HG03196 (cell line): Measurements from ENCODE around the gene OPTN.
A peak's percentile ranks its signal among the peaks of the same experiment; 100 is the strongest.
"Not testable (repeated sequence)": the region's sequence is repeated elsewhere in the genome, so short reads cannot be mapped to it uniquely, and the experiment has no call there.

Experiments used
- ATAC-seq: cut with Tn5 transposase; IDR thresholded peaks from one replicate; pipeline ENCODE4 v1.9.1; 2021; ENCODE audit not compliant: unreplicated experiment

The OPTN gene

GRCh38 chr10:13118784-13119410 is 18.9 kb downstream of the OPTN start:
- no peak for ATAC-seq

GRCh38 chr10:13120786-13121499 is 21.0 kb downstream of the OPTN start:
- no peak for ATAC-seq

GRCh38 chr10:13121500-13121854 is 21.5 kb downstream of the OPTN start:
- no peak for ATAC-seq

GRCh38 chr10:13136651-13137050 is 36.7 kb downstream of the OPTN start:
- ATAC-seq: no peak

- ATAC-seq: no peak
These were observed 39.2 kb downstream of the OPTN start for GRCh38 chr10:13139150-13139549.

- ATAC-seq: no peak
These were observed 39.7 kb downstream of the OPTN start for GRCh38 chr10:13139676-13140075.

- ATAC-seq: no peak
These were observed 40.7 kb downstream of the OPTN start for GRCh38 chr10:13140627-13141190.

- no peak for ATAC-seq
These were observed 43.8 kb downstream of the OPTN start for GRCh38 chr10:13143766-13144165.

- no peak for ATAC-seq
These were observed 44.9 kb downstream of the OPTN start for GRCh38 chr10:13144814-13145213.

GRCh38 chr10:13146379-13146778 is 46.4 kb downstream of the OPTN start:
- ATAC-seq: no peak

- ATAC-seq: no peak
These were observed 47.2 kb downstream of the OPTN start for GRCh38 chr10:13147161-13147560.

- ATAC-seq: no peak
These were observed 52.3 kb downstream of the OPTN start for GRCh38 chr10:13152296-13152695.

- not testable (repeated sequence) for ATAC-seq
These were observed 55.9 kb downstream of the OPTN start for GRCh38 chr10:13155860-13156259.

GRCh38 chr10:13158401-13158800 is 58.4 kb downstream of the OPTN start:
- ATAC-seq: no peak

- peak; percentile 99 for ATAC-seq
These were observed 61.2 kb downstream of the OPTN start, which contains the start of gene MCM10 for GRCh38 chr10:13160934-13161856. Gene MCM10, plus strand, starts transcription at chr10:13161558. Its CDS starts 2,645 bp downstream, at chr10:13164203.

GRCh38 chr10:13161857-13162271 is 61.9 kb downstream of the OPTN start:
- peak; percentile 4 for ATAC-seq

GRCh38 chr10:13163859-13164258 is 63.9 kb downstream of the OPTN start:
- no peak for ATAC-seq

- ATAC-seq: no peak
These were observed 65.2 kb downstream of the OPTN start for GRCh38 chr10:13165177-13165576.

GRCh38 chr10:13167568-13167967 is 67.6 kb downstream of the OPTN start:
- no peak for ATAC-seq

- ATAC-seq: no peak
These were observed 68.8 kb downstream of the OPTN start for GRCh38 chr10:13168781-13169180.

- ATAC-seq: no peak
These were observed 73.7 kb downstream of the OPTN start for GRCh38 chr10:13173616-13174015.
